Gastrocnemius medialis (tissue), 4 donors: Measurements from ENCODE around the gene HDGF.

Experiments used
- CTCF ChIP-seq, 5 experiments: fragments of 450-650 bp in 3 of 5; fragments of 200-600 bp in 2 of 5; sonication (generic) in 2 of 5; IDR thresholded peaks in 4 of 5; conservative IDR thresholded peaks in 1 of 5; 1 replicate in 4 of 5; 2 replicates in 1 of 5; pipeline ENCODE4 v1.5.1; 2016 to 2019; ENCODE audit warnings: antibody characterized with exemption in 5 of 5, mild to moderate bottlenecking in 3 of 5, moderate library complexity in 3 of 5
- POLR2A ChIP-seq, 2 donors: fragments of 450-650 bp; IDR thresholded peaks; one replicate each; pipeline ENCODE4 v1.6.1; 2017; ENCODE audit warnings: antibody characterized with exemption in 2 of 2, mild to moderate bottlenecking in 2 of 2, moderate library complexity in 2 of 2

- TF ChIP-seq CTCF (IDR thresholded peaks at IDR 0.05 in 4 of 5, conservative IDR thresholded peaks at IDR 0.05 in 1 of 5) = no peak
- TF ChIP-seq POLR2A (IDR thresholded peaks at IDR 0.05) = no peak
Measured at GRCh38 chr1:156694690-156694962, 56.8 kb downstream of the HDGF start.
